ENCODE results near the gene FHOD3. TPM values are rescaled to one million over a fixed set of nuclear protein-coding genes. Genes with fewer than 3 reads are reported as not detected.

FHOD3 gene
- total and polyA plus RNA-seq, 2 of the 8 experiments (the other 6 are each of a cell fraction or from before 2014, with no cell fraction given) = 9.7 to 10.5 TPM

GRCh38 chr18:36536426-36536825, 238.9 kb downstream of the FHOD3 start (continued):
- no peak for TF ChIP-seq NANOG (IDR thresholded peaks at IDR 0.05; ENCODE audit: insufficient read depth, low read depth, low read length, poor library complexity, severe bottlenecking)
